ENCODE data around the gene RALGPS1.
A peak's percentile ranks its signal among the peaks of the same experiment; 100 is the strongest.
"Not testable (repeated sequence)": the region's sequence is repeated elsewhere in the genome, so short reads cannot be mapped to it uniquely, and the experiment has no call there.

The RALGPS1 gene

DNA sequence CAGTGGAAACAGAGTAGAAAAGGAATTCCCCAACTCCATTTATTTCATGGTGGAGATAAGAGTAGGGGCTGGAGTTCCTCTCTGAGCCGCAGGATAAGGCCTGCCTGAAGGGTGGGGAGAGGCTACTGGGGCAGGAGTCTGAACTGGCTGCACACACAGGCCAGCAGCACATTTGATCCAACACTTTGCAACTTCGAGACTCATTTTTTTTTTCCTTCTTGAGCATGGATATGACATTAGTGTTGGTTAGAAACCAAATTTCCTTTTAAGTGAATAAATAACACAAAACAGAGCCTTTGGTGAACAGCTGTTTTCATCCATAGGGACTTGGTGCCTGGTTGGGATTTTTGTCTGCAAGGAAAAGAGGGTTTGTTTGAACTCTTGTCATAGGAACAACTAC, 76.6 kb downstream of the RALGPS1 start:
- no peak for DNase-seq

DNA sequence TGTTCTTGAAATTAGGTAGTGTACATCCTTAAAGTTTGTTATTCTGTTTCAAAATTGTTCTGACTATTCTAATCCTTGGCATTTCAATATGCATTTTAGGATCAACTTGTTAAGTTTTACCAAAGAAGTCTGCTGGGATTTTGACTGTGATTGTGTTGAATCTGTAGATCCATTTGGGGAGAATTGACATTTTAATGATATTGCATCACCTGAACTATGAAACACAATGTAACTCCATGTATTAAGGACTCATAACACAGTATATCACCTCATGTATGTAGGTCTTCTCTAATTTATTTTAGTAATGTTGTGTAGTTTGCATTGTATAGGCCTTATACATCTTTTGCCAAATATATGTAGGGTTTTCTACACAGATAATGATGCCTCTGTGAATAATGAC, 77.8 kb downstream of the RALGPS1 start:
- no peak for DNase-seq

DNA sequence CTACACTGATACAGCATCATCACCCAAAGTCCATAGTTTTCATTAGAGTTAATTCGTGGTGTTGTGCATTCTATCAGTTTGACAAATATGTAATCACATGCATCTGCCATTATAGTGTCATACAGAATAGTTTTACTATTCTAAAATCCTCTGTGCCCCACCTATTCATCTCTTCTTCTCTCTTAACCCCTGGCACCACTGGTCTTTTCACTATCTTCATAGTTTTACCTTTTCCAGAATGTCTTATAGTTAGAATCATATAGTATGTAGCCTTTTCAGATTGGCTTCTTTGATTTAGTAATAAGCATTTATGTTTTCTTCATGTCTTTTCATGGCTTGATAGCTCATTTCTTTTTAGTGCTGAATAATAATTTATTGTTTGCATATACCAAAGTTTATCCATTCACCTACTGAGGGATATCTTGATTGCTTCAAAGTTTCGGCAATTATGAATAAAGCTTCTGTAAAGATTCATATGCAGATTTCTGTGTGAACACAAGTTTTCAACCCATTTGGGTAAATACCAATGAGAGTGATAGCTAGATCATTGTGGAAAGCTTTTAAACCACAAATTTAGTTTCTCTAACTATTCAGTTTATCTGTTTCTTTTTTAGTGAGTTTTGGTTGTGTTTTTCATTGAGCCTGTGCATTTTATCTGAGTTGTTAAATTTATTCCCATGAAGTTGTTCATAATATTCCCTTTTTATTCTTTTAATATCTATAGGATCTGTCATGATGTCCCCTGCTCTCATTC, 84.9 kb downstream of the RALGPS1 start:
- DNase-seq, result no peak

DNA sequence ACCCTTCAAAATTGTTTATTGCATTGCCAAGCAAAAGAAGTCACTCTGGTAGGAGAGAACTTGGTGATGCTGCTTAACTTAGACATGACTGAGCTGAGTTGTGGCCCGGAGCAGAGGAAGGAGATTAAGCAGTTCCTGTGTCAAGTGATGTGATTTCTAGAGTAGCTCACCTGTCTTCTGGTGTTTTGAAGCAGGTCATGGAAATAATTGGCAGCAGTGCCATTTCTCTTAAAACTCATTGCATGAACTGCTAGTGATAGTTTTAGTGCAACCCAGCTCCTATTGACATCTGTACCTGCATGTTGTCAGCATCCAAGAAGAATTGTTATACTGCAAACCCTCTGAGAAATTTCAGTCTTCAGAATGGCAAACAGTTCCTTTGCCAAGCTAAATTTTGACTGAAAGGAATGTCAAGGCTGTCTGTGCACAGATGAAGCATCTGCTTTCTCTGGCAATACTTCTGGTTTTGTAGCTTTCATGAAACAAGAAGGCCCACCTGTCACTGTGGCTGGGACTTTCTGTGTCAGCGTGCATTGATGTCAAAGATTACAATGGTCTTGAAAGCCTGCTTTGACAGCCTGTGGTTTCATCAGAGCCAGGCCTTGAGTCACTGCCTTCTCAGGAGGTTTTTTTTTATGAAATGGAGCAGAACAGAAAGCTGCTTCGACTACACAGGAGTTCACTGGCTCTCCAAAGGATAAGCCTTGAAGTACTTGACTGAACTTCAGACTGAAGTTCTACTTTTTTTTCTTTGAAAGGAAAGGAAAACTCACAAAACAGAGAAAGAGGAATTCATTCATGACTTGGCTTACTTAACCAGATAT, 90.6 kb downstream of the RALGPS1 start:
- peak; percentile 84 for DNase-seq

DNA sequence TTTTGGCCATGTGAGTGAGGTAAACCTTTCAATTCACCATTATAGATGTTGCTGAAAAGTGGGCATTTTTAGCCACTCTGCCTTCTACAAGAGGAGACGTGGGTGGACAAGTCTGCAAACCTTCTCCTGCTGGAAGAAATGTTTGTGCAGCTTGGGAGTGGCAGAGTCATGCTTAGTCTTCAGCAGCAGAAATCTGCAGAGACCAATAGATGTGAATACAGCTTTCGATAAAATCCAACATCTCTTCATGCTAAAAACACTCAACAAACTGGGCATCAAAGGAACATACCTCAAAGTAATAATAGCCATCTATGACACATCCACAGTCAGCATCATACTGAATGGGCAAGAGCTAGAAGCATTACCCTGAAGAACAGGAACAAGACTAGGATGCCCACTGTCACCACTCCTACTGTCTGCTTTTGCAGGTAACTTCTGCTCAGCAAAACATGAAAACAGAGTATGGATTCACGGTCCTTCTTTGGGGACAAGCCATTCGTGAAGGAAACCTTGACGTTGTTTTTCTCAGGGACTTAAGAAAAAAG, 91.3 kb downstream of the RALGPS1 start:
- DNase-seq, result no peak

DNA sequence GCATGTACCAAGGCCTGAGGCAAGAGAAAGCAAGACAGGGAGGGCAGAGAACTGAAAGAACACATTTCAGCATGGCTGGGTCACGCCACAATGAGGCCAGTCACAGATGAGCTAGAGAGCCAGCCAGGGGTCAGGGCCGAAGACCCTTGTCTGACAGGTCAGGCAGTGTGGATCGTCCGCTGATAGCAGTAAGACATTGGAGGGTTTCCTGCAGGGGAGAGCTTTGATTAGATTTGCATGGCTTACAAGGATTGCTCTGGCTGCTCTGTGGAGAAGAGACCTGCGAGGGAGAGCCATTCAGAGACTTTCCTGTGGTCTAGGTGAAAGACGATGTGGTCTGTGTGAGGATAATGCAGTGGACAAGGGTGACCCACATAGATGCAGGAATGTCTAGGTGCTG, 93.1 kb downstream of the RALGPS1 start:
- no peak for DNase-seq

DNA sequence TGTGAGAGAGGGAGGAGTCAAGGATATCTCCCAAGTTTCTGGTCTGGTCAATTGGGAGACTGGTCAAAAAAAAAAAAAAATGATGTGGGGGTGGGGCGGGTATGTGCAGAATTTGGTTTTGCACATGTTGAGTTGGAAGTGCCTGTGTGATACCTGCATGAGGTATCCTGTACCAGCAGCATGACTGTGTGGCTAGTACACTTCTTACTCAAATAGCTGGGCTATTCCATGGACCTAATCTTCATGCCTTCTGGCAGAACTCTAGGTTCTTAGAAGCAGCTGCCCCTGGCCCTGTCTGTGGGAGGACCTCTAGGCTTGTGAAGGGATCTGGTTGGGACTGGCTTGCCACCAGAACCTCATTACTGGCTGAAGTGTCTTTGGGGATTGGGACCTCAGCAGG, 93.5 kb downstream of the RALGPS1 start:
- DNase-seq, result no peak

DNA sequence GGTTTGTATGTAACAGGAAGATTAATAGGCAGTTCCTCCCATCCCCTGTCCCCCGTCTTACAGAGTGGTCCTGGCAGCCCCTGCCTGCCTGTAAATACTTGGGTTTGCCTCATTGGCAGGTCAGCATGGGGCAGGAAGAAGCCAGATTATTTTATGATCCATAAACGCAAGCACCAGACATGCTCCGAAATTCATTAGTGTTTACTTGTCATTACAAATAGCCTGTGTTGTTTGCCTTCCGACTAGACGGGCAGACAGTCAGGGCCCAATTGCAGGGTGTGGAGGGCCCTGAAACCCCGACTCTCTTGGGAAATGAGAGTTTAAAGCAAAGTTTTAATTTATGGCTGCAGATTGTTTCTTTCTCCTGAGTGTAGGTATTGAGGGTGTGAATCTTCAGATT, 97.2 kb downstream of the RALGPS1 start:
- no peak for DNase-seq

DNA sequence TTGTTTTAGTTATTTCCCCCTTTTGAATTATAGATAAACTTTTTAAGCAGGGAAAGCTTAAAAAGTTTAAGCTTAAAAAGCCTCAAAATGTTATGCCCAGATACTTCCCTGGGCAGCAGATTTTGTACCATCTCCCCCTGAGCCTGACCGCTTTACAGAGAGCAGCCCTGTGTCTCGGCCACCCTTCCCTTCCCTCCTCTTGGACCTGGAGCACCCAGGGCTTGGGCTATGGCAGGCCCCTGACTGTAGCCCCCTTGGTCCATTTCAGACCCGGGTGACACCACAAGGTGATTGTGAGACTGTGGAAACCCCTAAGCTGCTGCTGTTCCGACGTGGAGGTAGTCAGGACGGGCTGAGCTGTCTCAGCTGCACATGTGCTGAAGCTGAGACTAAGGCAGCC, 97.7 kb downstream of the RALGPS1 start:
- no peak for DNase-seq

DNA sequence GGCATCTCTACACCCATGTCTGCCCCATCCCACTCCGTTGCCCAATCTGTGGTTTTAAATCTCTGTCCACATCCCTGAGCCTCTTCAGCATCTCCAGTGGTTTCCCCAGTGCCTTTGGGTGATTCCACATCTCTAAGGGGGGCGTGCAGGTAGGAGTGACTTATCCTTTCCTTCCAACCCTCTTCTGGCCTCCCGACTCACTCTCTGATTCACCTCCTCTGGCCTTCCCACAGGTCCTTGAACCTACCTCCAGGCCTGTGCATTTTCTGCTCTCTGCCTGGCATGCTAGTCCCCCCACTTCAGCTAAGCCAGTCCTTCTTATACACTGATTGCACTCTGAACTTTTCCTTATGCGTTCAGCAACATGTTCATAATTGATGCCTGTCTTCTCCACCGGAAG, 99.0 kb downstream of the RALGPS1 start:
- no peak for DNase-seq

DNA sequence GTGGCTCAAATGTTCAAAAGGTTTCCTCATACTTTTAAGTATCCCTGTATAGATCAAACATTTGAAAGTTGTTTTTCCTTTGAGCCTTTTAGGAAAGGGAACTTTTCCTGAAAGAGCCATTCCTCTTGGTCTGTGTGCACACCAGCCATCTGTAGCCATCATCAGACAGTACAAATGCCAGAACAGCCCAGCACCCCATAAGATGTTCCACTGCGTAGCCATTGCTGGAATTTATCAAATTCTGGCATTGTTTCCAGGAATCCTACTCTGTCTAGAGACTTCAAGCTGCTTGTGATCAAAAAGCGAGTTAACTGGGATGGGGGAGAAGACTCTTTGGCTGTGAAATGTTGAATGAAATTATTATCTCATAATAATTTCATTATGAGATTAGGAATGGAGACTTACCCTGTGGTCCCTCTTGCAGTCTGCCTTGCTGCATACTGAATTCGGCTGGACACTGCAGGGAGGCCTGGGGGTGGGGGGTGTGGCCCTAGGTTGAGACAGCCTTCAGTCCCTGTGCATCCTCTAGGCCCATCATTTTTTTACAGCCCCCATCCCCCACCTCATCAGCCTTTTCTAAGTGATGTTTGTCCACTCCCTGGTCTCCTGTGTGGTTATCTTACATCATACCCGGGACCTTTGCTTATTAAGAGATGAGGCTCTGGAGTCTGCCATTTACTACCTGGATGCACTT, 99.8 kb downstream of the RALGPS1 start:
- DNase-seq, result no peak

DNA sequence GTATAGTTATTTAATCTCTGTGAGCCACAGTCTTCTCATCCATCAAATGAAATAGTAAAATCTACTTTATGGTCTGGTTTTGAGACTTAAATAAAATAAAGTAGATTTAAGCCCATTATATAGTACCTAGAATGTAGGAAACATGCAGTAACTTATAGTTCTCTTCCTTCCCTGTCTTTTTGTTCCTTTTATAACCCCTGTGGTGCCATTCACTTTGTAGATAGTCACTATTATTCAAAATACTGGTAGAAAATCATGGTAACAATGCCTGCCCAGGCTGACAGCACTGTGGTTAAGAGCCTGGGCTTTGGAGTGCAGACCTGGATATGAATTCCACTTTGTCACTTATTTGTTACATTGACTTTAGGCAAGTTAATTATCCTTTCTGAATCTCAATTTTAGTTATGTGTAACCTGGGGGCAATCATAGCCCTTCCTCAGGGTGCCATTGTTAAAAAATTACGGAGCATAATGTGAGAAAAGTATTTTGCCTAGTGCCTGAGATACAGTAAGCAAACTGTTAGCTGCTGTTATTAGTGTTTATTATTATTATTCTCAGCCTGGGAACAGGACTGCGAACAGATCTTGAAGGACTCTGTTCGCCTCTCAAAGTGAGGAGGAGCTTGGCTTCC, 100.4 kb downstream of the RALGPS1 start:
- DNase-seq, result no peak

DNA sequence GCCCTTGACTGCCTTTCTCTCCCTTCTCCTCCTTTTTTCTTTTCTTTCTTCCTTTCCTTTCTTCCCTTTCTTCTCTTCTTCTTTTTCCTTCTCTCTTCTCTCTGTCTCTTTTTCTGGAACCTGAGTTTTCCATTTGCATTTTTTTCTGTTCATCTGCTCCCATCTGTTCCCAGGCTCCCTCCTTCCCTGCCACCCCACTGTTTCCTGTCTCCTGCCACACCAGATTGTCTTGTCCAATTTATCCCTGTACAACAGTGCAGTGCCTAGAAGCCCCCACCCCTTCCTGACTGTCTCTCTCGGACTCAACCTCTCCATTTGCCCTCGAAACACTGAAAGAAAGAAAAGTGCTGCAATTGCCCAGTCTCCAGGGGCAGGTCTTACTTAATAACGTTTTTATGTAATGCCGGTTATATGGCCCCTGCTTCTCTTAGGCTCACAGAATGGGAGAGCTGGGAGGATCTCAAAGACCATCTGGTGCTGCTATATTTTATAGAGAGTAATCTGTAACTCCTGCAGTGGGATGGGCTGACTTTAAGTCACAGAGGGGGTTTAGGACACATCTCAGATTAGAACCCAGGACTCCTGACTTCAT, 101.4 kb downstream of the RALGPS1 start:
- no peak for DNase-seq

DNA sequence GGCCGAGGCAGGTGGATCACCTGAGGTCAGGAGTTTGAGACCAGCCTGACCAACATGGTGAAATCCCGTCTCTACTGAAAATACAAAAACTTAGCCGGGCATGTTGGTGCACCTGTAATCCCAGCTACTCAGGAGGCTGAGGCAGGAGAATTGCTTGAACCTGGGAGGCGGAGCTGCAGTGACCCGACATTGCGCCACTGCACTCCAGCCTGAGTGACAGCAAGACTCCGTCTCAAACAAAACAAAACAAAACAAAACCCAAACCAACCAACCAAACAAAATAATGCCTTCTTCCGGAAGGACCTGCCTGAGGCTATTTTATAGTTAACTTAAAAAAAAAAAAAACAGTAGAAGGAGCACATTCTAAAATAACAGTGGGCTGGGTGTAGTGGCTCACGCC, 103.4 kb downstream of the RALGPS1 start:
- not testable (repeated sequence) for DNase-seq

DNA sequence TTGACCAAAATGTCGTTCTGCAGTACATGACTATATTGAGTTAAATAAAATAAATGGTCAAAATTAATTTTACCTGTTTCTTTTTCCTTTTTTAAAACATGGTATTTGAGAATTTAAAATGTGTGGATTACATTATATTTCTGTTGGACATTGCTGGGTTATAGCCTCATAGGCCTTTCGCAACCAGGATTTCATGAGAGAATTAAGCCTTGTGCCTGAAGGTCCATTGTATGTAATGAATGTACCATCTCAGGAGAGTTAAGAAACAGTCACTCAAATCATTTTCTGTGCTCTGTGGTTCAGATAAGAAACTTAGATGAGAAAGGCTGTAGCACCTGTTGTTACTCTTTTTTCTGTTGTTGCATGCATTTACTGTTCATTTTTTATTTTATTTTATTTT, 104.4 kb downstream of the RALGPS1 start:
- DNase-seq, result no peak

DNA sequence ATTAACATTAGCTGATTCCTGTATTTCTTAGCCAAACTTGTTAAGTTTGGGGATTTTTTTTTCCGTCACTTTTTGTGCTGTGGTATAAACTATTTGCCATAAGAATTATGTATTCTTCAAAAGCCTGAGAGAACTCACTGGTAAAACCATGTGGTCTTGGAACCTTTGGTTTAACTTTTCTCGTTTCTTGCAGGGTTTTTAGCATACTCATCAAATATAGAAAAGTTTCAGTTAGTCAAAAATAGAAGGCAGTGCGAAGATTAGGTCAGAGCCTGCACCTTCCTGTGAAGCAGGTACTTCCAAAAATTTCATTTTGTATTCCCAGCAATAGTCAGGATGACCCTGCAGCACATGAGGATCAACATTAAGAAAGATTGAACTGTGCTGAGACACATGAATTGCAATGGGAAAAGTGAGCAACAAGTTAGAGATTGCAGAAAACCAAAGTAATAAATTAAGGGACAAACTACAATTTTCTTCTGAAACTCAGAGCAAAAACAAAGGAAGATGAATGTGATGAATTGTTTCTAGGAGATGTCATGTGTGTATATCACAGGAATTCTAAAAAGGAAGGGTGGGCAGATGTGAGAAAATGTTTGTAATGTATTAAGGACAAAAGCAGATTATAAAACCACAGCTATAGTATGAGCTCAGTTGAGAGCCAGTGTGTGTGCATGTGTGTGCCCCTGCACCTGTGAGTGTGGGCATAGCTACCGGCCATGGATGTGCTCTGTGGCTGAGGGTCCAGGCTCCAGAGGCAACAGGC, 105.6 kb downstream of the RALGPS1 start:
- DNase-seq, result no peak

DNA sequence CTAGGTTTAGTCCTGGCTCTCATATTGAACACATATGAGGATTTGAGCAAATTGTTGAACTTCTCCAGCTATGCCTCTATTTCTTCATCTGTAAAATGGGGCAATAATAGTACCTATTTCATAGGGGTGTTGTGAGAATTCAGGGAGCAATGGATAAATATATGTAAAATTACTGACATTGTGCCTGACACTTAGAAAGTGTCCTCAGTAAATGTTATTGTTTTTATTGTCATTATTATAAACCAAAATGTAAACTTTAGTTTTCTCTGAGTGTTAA, 106.2 kb downstream of the RALGPS1 start:
- no peak for DNase-seq

DNA sequence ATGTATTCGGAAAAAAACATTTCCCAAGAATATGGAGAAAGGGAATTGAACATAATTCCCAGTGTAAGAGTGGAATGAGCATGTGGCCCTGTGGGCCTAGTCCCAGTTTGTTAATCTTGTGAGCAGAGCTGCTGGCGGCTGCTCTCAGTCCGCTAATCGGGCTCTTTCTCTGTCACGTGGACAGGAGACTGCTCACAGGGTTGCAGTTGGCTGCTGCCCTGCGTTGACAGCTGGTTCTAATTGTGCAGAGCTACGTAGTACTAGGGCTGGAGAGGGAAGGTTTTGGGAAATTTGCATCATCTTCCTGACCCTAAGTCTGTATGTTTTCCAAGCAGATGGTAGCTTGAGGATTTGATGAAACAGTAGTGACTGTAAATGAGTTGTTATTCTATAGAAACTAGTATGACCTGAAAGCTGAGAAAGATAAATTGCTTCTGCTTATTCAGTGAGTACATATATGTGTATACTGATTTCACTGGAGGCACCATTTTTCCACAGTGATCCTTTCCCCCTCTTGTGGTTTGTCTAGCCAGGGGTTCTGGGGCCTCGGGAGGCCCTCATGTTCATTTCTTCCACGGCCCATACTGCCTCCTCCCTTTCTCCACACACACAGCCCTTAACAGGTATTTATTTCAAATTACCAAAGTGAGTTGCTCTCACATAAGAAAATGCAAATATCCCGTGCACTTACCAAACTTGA, 107.2 kb downstream of the RALGPS1 start:
- DNase-seq, result no peak

DNA sequence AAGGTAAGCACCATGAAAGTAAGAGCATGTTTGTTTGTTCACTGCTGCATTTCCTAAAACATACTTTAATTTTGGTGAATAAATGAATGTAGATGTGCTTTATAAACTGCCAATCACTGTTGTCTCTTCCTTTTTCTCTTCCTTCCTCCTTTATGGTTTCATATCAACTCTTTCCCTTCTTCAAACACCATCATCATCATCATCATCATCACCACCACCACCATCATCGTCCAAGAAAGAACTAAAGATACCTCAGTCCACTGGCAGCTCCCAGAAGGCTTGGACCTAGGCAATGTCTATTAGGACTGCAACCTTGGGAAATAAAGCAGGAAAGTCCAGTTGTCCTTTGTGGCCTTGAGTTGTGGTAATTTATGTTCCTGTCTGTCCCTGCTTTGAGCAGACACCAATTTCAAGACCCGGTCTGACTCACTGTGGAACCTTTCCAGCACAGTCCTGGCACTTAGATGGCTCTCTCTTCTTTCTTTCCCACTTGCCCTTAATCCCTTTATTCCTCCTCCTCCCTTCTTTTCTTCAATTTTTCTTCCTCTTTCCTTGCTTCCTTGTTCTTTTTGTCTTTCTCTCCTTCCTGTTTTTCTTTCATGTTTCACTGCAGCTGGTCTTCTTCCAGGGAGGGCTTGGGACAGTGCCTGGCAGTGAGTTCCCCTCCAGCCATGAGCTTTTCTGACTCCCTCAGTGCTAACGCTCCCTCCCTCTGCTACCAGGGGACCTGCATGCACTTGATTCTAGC, 108.5 kb downstream of the RALGPS1 start:
- DNase-seq, result no peak

DNA sequence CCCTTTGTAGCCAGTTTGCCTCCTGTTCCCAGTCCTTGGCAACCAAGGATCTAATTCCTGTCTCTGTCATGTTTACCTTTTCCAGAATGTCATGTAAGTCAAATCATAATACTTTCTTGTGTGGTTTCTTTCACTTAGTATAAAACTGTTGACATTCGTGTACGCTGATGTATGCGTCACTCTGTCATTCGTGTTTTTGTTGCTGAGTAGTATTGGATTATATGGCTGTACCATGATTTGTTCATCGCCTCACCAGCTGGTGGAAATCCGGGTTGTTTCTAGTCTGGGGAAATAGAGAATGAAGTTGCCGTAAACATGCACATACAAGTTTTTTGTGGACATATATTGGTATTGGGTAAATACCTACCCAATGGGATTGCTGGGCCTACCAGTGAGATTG, 110.5 kb downstream of the RALGPS1 start:
- DNase-seq, result no peak

DNA sequence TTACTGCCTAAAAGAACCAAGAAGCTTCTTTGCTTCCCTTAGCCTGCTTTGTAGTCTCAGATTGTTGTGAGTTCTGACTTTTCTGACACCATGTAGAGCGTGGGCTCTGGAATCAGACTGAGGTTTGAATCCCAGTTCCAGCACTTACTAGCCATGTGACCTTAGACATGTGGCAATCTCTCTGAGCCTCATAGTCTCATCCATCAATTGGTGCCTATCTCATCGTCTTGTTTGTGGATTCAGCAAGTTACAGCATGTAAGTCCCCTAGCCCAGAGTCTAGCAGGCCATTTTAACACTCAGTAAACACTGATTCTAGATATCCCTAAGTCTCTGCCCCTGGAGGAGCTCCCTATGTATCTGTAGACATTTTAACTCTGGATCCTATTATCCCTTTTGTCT, 113.1 kb downstream of the RALGPS1 start:
- DNase-seq, result no peak

All from central memory CD4-positive, alpha-beta T cell (primary cell).